GM18507 (cell line): ENCODE measurements around the gene TDRD15.
"Not testable (repeated sequence)": the region's sequence is repeated elsewhere in the genome, so short reads cannot be mapped to it uniquely, and the experiment has no call there.

Source experiments
- DNase-seq: peaks from one replicate; pipeline ENCODE4 v3.0.0; 2011; ENCODE audit warnings: low read depth; ENCODE audit not compliant: insufficient read length; ENCODE audit errors: extremely low spot score
- FAIRE-seq: peaks from 2 replicates; lab custom pipeline; 2011; peaks lifted over from hg19 to GRCh38; lab: Jason Lieb, UNC

The TDRD15 gene

DNA sequence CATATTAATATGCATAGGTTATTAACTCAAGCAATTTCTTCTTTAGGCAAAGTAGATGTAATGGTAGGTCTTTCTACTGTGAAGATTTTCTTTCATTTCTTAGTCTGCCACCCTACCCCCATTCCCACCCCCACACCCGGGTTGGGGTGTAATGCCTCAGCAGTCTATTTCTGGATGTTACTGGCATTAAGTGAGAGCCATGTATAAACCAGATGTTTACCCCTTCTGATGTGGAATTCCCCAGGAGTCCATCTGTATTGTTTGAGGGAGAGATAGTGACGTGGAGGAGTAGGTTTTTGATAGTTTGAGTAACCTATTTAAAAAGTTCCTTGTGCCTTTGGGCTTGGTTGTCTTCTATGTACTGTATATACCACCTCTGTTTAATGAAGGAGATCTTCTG is 11.8 kb downstream of the TDRD15 start:
- FAIRE-seq, result no peak

DNA sequence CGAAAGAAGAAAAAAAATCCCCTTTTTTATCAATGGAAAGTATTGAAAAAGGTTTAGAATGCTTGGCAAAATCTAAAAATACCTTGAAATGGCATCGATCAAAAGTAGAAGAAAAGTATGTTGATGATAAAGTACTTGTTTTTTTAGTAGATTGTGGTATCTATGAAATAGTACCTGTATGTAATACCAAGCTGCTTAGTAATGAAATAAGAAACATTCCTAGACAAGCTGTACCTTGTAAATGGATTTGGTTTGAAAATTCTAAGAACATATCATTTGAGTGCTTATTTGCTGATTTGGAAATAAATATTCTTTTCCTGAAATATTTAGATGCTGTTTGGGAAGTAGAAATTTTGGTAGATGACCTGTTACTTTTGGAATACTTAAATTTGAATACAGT is 18.4 kb downstream of the TDRD15 start:
- DNase-seq (no peak), FAIRE-seq (no peak)

More for the DNA sequence above, 11.8 kb downstream of the TDRD15 start:
- no peak for DNase-seq

DNA sequence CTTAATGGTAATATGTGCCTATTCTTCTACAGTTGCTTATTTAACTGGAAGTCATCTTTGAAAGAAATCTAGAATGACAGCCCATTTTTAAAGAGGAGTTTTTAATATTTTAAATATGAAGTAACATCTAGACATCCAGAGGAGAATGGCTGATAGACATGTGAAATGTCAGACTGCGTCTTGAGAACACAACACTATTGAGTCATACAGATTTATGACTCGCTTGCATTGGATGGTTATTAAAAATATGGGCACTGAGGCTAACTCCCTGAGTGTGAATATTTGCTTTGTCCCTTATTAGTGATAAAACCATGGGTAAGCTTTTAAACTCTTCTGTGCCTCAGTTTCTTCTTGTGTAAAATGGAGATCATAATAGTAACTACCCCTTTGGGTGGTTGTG is 22.9 kb downstream of the TDRD15 start:
- FAIRE-seq, result no peak

DNA sequence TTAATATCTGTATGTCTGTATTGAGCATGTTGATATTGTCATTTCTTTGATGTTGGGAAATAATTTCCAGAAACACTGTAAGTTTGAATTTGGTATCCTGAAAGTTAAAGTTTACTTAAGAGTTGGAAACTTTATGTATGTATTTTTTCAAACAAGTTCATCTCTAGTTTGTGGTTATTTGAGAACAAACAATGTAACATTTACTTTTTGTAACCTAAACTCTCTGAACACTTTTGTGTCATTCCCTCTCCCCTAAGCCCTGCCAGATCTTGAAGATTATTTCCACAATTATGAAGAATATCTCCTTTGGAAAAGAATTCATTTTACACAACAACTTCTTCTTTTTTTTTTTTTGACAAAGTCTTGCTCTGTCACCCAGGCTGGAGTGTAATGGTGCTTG is 24.9 kb downstream of the TDRD15 start:
- DNase-seq, result no peak
- no peak for FAIRE-seq

More for the DNA sequence above, 22.9 kb downstream of the TDRD15 start:
- DNase-seq, result no peak

DNA sequence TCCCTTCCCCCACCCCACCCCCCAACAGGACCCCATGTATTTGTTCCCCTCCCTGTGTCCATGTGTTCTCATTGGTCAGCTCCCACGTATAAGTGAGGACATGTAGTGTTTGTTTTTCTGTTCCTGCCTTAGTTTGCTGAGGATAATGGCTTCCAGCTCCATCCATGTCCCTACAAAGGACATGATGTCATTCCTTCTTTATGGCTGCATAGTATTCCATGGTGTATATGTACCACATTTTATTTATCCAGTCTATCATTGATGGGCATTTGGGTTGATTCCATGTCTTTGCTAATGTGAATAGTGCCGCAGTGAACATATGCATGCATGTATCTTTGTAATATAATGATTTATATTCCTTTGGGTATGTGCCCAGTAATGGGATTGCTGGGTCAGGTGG is 27.5 kb downstream of the TDRD15 start:
- not testable (repeated sequence) for DNase-seq, FAIRE-seq

DNA sequence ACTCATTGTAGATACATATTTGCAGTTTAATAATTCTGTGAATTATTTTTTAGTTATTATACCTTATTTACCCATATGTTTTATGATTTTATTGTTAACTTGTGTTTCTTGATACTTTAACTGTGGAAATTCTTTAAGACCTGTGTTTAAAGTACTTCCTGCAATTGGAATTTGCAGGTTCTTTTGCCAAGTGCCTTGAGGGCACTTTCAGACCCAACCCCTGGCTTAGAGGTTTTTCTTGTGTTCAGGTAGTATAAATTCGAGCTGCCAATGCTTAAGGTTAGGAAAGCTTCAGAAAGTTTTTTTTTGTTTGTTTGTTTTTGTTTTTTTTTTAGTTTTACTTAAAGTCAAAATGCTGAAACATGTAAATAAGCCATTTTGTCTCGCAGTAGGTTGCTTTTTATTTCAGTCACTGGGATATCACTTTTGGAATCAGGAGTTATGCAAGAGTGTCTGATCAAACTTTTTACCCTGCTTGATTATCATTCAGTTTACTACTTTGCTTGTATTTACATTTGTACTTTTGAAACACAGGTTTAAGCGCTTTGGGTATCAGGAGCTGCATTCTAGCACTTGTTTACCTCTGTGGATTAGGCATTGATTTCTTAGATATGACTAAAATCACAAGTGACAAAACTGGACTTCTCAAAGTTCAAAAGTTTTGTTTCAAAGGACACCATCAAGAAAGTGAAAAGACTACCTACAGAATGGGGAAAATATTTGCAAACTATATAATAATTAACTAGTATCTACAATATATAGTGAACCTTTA is 31.8 kb downstream of the TDRD15 start:
- DNase-seq, result no peak
- FAIRE-seq, result no peak

DNA sequence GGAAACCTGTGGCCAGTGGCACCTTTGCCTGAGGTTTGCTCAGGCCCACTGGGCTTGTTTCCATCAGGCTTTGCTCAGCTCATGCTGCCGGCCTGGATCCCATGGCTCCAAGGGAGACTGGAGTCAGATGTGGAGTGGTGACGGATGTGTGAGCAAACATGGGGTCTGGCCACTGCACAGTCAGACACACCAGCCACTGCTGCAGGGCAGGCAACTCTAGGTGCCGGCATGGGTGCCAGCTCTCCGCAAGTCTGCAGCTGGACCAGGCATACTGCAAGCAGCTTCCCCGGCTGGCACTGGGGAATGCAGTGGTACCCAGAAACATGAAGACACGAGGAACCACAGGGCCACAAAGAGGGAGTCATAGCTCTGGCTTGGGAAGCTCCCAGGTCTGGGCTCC is 37.4 kb downstream of the TDRD15 start:
- DNase-seq (no peak), FAIRE-seq (no peak)

DNA sequence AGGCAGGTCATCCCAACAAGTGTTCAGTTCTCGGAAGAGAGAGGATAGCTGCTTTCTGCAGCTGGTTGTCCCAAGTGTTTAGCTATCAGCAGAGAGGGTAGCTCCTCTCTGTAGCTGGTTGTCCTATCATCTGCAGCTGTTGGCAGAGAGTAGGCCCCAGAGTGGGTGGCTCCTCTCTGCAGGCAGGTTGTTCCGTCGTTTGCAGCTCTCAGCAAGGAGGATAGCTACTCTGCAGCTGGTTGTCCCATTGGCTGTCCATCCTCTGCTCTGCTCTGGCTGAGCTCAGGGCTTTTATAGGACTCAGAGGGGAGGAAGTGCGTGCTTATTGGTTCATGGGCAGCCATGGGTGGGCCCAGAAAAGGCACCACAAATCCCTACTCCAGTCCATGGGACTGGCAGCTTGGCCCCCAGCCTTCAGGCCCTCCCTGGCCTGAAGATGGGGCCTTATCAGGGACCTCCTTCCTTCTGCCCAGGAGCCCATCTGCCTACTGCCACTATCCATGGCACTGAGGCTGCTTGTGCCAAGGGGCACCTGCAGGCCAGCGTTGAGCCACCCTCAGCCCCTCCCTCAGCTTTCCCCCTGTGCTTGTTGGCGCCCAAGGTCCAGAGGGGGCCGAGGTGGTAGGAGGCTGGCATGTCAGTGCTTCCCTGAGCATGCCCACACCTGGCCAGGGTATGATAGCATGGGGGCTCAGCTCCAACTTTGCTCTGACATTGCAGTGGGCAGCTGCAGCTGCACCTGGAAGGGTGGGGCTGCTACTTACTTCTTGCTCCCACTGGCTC is 38.3 kb downstream of the TDRD15 start:
- FAIRE-seq, result no peak
- DNase-seq, result no peak

DNA sequence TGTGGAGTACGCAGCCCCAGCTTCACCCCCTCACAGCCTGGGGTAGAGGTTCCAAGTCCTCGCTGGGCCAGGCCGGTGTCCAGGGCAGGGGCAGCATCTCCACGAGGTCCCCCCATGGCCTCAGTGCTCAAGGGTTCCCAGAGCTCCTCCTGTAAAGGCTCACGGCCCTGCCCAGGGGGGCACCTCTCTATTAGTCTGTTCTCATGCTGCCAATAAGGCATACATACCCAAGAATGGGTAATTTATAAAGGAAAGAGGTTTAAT is 38.8 kb downstream of the TDRD15 start:
- DNase-seq (no peak), FAIRE-seq (no peak)

DNA sequence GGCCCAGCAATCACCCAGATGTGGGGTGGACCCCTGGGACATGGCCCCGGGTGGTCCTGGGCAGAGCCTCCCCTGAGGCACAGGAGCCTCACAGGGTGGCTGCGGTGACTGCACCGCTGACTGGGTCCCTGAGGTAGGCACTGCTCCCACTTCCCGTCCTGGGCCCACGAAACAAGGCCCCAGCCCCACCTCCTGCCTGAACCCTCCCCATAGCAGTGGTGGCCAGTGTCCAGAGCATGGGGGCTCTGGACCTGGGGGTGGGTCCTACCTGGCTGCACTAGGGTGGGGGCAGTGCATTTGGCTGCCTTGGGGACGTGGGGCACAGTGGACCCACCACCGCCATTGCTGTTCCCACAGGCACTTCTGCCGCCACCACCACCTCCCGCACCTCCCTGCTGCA is 39.4 kb downstream of the TDRD15 start:
- no peak for FAIRE-seq

DNA sequence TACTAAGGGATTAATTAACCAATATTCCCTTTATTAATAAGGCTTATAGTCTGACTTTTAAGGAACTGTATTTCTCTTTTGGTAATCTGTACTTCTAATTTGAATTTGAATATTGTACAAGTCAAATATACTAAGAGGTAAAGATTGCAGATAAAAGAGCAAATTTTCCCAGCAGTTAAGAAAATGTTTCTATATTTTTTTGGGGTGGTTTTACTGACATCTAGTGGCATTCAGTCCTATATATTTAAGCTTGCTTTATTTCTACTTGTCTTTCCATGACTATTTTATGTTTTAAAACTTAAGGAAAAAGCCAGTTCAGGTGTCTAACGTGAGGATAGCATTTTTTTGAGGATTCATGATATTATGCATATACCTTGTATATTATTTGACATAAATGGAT is 41.6 kb downstream of the TDRD15 start:
- no peak for DNase-seq
- FAIRE-seq, result no peak

More for the DNA sequence above, 39.4 kb downstream of the TDRD15 start:
- DNase-seq, result no peak

DNA sequence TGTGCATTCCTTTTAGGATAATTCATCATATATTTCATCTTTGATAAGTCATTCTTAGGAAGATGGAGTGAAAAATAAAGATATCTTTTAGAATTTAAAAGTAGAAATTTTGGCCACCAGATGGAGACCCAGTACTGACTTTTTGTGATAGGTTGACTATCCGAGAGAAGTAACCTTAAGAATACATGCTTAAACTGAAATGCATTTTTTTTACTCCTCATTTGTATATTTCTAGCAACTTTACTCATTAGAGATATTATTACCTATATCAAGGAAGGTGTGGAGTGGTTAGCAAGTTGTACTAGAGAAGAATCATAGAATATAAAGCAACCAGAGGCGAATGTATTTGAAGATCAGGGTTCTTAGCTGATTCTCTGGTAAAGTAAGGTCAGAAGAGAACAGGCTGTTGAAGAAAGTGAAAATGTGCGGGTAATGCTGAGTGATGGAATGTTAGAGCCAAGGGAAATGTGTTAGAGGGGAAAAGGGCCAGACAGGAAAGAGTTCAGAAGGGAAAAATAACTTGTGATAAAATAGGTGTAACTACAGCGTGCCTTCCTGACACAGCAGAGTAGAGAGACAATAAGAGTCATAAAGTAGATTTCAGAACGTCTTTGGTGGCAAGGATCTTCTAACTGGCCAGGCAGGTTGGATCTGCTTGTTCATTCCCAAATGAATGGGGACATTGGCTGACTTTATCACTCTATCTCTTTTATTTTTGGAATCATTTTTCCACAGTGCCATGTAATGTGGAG is 52.3 kb downstream of the TDRD15 start:
- no peak for FAIRE-seq
- DNase-seq, result no peak

DNA sequence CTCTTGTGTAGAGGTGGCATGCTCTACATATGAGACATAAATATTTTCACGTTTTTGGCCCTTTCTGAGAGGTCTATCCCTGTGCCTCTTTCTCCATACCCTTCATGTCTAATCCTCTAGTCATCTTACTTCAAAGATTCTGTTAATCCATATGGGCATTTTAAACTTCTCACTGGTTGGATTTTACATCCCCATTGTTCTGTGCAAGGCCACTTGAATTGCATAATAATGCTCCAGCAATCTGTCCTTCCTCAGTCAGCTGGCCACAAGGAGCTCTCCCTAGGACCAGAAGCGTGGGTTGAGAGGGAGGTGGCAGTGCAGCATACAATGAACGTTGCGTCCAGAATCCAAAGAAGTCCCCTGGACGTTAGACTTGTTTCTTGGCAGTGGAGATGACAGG is 58.2 kb downstream of the TDRD15 start:
- DNase-seq (no peak), FAIRE-seq (no peak)

DNA sequence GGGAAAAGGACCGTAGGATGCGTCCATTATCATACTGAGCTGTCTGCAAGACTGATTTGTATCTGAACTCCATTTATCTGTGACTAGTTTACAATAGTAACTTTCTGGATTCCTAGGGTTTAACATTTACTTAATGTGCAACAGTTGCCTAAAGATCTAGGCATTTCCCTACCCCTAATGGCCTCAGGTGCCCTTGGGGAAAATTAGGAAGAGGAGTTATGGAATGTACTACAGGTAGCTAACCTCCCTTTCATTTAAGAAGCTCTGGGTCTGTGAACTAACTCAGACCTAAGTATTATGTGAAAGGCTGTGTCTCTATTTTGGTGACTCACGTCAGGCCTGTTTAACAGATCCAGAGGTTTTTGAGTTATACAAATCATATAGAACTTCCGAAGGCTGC is 59.5 kb downstream of the TDRD15 start:
- FAIRE-seq, result no peak
- DNase-seq, result no peak

DNA sequence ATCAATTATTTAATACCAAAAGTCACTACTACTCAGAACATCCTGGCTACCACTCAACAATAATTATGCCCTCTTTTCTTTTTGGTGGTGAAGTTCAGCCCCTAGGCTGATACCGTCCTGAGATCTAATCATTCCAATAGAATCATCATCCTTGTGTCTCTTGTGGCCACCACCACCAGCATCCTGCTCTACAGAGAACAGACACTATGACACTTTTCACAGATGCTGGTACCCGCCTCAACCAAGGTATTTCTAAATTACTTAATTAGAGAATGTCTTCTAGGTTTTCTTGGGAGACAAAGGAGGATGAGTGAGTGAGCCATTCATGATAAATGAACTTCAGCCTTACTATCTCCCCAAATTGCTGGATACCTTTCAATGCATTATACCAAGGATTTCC is 60.0 kb downstream of the TDRD15 start:
- FAIRE-seq, result no peak
- no peak for DNase-seq

DNA sequence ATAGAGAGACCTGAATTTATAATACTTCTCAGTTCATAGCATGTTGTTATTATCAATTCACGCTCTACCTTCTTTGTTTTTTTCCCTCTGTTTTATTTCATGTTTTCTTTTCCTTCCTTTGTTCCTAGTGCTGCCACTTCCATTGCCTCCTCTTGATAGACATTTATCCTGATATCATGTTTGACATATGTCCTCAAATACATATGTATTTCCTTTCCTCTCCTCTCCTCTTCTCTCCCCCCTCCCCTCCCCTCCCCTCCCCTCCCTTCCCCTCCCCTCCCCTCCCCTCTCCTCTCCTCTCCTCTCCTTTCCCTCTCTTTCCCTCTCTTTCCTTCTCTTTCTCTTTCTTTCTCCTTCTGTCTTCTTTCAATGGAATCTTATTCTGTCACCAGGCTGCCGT is 67.8 kb downstream of the TDRD15 start:
- no peak for DNase-seq
- no peak for FAIRE-seq
